ENCODE results near the gene STIL.

The STIL gene

DNA sequence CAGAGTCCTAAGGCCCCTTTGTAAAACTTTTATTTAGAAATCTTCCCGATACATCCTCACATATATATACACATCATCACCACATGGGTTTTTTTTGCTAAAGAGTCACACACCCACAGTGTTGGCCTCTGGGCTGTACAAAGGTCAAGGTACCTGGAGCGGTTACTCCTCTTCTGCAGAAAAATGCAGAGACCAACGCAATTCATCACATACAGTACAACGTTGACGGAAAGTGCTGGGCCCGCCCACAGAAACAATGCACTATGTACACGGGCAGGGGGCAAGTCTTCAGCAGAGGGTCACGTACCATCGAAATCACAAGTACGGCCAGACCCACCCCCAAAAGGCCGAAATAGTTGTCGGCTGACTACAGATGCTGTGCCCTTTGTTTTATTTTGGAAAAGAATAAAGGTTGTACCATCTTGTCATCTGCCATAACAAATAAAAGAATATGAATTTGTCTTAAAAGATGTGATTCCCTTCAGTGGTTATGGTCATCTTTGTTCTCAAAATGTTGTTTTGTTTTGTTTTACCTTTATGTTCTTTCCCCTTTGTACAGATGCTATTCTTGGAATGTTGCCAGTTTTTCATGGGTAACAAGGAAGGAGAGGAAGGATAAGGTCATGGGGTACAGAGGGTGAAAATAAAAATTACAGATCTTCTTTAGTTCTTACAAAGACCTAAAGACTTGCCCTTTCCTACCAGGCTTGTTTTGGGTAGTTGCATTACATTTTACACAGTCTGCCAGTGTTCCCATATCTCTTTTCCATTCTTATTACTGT lies 97.5 kb downstream of the STIL start:
- CTCF ChIA-PET = no interaction called here
- TF ChIP-seq, protein P1, sequence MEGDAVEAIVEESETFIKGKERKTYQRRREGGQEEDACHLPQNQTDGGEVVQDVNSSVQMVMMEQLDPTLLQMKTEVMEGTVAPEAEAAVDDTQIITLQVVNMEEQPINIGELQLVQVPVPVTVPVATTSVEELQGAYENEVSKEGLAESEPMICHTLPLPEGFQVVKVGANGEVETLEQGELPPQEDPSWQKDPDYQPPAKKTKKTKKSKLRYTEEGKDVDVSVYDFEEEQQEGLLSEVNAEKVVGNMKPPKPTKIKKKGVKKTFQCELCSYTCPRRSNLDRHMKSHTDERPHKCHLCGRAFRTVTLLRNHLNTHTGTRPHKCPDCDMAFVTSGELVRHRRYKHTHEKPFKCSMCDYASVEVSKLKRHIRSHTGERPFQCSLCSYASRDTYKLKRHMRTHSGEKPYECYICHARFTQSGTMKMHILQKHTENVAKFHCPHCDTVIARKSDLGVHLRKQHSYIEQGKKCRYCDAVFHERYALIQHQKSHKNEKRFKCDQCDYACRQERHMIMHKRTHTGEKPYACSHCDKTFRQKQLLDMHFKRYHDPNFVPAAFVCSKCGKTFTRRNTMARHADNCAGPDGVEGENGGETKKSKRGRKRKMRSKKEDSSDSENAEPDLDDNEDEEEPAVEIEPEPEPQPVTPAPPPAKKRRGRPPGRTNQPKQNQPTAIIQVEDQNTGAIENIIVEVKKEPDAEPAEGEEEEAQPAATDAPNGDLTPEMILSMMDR (conservative IDR thresholded peaks at IDR 0.05; ENCODE audit: low read depth) = no peak
- no peak for DNase-seq (ENCODE audit: low spot score)
- H3K27ac ChIP-seq = no peak overlapping the region
- POLR2A ChIA-PET (ENCODE audit: low non-redundant PET) = no interaction called here

DNA sequence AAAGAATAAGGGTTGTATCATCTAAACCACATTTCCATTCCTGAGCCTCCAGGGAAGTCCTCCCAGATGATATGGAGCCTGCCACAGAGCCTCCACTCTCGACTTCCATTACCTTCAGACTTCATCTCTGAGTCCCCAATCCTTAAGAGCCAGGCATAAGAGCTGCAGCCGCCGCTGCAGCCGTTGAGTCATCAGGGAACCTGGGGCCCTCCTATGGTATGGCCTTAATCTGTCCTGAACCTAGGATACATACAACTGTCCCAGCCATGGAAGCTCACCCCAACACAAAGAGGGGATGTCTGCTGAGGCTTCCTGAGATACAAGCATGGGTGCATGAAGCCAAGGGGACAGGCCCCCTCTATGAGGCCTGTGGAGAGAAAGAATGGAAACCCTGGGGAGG lies 98.2 kb downstream of the STIL start:
- CTCF ChIA-PET = no interaction called here
- DNase-seq (ENCODE audit: low spot score) = no peak

DNA sequence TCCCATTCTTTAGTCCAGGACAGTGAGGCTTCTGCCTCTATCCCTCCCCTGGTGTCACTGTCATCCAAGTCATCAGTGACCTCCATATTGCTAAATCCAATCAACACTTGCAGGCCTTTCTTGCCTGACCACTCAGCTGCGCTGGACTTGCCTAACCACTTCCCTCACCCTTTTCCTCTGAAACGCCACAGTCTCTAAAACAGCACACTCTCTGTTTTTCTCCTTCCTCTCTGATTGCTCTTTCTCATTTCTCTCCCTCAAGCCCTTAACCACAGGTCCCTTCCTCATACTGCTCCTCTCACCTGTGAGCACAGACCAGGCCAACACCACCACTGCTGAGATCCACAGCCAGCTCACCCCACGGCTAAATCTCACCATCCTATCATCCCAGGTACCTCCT lies 99.4 kb downstream of the STIL start:
- no peak for DNase-seq (ENCODE audit: low spot score)
- CTCF ChIA-PET = no interaction called here
- POLR2A ChIA-PET (ENCODE audit: low non-redundant PET) = no interaction called here

More for the DNA sequence above, 98.2 kb downstream of the STIL start:
- no peak overlapping the region for H3K27ac ChIP-seq
- POLR2A ChIA-PET (ENCODE audit: low non-redundant PET) = no interaction called here
- TF ChIP-seq, protein P1 (conservative IDR thresholded peaks at IDR 0.05; ENCODE audit: low read depth) = no peak

DNA sequence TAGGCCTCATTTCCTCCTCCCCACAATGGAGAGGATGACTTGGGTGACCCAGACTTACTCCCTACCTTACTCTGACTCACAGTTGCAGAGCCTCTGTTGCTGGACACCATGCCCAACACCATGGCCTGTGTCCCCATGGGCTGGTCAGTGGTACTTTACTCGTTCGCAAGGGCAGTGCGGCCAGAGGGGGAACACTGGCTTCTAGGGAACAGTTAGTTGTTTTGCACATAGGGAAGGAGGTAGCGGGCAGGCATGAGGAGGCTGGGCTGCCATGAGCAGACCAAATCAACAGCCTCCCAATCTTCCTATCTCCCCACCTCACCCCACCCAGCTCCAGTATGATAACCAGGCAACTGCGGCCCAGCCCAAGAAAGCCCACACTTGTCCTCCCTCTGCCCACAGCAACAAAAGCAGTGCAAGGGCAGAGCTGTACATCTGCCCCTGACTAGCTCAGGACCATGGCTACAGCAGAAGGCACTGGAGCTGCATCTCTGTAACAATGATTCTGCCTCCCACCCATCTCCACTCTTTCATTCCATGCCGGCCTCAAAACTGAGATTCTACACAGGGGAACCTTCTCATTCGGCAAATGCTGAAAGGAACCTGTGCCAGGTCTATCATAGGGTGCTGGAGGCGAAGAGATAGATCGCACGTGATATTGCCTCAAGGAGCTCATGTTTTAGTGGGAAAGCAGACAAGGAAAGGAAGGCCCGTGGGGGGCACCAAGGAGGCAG lies 100.5 kb downstream of the STIL start:
- ChIA-PET CTCF (interaction anchor here (0.6 kb wide), 1 partner anchor 35 kb away, joined by 3 read pairs; no protein-coding TSS in a partner anchor), POLR2A (ENCODE audit: low non-redundant PET) (no interaction called here)
- no peak for DNase-seq (ENCODE audit: low spot score)
- no peak overlapping the region for H3K27ac ChIP-seq
- TF ChIP-seq, protein P1 (conservative IDR thresholded peaks at IDR 0.05; ENCODE audit: low read depth) = no peak

More for the DNA sequence above, 99.4 kb downstream of the STIL start:
- H3K27ac ChIP-seq = no peak overlapping the region
- TF ChIP-seq, protein P1 (conservative IDR thresholded peaks at IDR 0.05; ENCODE audit: low read depth) = no peak

DNA sequence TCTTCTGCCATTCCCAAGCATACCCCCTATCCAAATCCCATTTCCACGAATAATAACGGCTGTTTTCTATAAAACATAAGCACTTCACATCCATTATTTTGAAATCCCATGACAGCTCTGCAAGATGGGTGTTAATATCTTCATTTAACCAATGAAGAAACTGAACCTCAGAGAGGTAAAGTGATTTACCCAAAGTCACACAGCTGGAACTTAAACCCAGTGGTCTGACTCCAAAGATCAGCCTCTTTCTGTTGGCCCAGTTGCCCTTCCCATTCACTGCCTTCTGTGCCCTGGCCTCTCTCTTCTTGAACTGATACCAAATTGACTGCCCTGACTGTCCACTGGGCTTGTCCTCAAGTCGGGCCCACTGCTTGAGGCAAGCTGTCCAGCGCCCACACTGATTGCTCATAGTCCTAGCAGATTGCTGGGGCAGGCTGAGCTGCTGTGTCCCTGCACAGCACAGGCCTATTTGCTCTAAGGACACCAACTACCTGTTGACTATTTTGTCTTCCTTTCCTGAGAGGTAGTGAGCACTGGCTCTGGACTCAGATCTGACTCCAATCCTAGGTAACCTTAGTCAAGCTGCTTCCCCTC lies 101.2 kb downstream of the STIL start:
- CTCF ChIA-PET = interaction anchor here (0.6 to 1.0 kb wide), 2 partner anchors 34 to 36 kb away, joined by 3 to 4 read pairs; no protein-coding TSS in a partner anchor
- TF ChIP-seq, protein P1 (conservative IDR thresholded peaks at IDR 0.05; ENCODE audit: low read depth) = no peak
- POLR2A ChIA-PET (ENCODE audit: low non-redundant PET) = no interaction called here
- no peak for DNase-seq (ENCODE audit: low spot score)
- H3K27ac ChIP-seq = no peak overlapping the region

DNA sequence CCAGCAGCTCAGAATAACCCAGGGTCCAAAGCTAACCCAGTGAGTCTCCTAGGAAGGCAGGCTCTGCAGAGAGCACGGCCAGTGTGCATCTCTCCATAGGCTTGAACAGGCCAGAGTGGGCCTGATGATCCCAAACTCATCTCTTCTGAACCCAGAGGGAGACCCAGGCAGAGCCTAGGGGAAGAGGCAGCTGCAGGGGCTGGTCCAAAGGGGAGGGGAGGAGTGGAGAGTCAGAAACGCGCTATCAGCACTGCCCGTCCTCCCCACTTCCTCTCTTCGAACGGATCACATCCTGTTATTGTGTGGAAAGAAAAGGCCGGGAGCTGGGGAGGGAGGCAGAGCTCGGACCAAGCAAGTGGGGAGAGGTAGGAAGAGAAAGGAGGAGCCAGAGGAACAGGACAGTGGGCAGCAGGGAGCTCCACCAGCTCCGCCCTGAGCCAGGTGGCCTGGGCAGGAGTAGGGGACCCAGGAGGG lies 102.1 kb downstream of the STIL start:
- DNase-seq (ENCODE audit: low spot score) = no peak
- H3K27ac ChIP-seq = no peak overlapping the region
- ChIA-PET CTCF (interaction anchor here (1.0 kb wide), 1 partner anchor 33 kb away, joined by 4 read pairs; no protein-coding TSS in a partner anchor), POLR2A (ENCODE audit: low non-redundant PET) (no interaction called here)
- TF ChIP-seq, protein P1 (conservative IDR thresholded peaks at IDR 0.05; ENCODE audit: low read depth) = no peak

Measured in RWPE1 (cell line).